HS-27A (cell line): ENCODE data around the gene ANKS1B.
"Not testable (repeated sequence)": the region's sequence is repeated elsewhere in the genome, so short reads cannot be mapped to it uniquely, and the experiment has no call there.

ENCODE experiments used
- DNase-seq: peaks from one replicate; pipeline ENCODE4 v3.0.0-alpha.2; 2012; ENCODE audit warnings: low read depth, missing footprints

ANKS1B gene

DNA sequence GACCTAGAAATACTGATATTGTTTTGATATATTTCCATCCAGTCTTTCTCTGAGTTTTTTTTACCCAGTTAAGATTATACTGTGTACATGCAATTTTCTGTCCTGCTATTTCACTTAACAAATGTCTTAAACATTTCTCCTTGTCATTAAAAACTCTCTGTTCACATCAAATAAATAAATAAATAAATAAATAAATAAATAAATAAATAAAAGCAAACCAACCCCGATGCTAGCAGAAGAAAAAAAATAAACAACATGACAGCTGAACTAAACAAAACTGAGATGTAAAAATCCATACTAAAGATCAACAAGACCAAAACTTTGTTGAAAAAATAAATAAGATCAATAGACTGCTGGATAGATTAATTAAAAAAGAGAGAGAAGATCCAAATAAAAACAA lies 407.6 kb downstream of the ANKS1B start:
- not testable (repeated sequence) for DNase-seq

DNA sequence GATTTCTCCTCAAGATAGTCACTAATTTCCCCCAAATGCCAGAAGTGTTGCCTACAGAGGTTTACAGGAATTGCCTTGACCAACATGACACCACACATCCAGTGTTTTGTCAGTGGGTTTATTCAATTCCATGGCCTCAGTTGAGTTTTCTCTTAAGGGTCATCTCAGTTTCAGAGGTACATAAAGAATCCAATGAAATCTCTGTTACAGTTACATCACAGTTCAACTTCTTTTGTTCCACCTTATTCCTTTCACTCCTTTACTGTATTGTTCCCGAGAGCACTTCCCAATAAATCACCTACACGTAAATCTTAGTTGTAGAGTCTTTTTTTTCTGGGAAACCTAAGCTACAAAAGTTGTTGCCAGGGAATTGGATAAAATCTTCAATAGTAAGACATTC lies 410.8 kb downstream of the ANKS1B start:
- no peak for DNase-seq

DNA sequence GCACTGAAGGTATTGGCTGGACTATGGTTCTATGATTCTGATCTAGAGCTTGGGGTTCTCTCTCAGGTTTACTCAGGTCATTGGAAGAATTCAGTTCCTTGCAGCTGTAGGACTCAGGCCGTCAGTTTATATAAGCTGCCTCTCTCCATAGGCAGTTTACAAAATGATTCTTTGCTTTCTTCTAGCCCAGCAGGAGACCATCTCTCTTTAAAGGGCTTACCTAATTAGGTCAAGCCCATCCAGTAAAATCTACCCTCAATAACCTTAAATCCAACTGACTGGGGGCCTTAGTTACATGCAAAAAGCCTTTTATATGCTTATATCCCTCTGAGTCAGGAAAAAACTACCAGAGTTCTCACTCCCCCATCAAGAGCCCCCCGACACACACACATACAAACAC lies 417.7 kb downstream of the ANKS1B start:
- no peak for DNase-seq

DNA sequence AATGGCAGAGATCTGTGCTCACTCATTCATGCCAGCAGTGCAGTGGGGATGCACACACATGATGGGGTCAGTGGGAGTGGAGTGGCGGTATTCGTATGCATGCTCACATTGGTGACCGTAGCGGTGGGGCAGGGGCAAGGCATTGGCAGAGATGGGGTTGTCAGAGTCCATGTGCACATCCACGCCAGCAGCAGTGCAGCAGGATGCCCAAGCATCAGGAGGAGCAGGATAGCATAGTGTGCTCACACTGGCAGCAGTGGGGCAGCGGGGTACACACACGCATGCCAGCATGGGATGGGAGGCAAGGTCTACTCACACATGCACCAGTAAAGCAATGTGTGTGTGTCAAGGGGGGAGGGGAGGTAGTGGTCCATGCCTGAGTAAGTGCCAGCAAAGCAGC lies 426.6 kb downstream of the ANKS1B start:
- no peak for DNase-seq

DNA sequence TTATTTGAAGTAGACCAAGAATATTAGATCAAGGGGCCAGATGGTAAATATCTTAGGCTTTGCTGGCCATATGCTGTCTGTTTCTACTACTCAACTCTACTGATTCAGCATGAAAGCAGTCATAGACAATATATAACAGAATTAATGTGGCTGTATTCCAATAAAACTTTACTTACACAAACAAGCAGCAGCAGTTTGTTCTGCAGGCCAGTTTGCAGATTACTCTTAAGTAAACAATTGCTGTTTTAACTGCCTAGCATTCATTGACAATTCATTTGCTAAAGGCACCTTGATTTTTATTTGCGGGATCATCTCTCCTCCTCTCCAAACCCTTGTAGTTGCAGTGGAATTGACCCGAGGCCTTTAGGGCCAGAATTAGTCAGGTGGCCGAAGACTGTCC lies 431.3 kb downstream of the ANKS1B start:
- no peak for DNase-seq

DNA sequence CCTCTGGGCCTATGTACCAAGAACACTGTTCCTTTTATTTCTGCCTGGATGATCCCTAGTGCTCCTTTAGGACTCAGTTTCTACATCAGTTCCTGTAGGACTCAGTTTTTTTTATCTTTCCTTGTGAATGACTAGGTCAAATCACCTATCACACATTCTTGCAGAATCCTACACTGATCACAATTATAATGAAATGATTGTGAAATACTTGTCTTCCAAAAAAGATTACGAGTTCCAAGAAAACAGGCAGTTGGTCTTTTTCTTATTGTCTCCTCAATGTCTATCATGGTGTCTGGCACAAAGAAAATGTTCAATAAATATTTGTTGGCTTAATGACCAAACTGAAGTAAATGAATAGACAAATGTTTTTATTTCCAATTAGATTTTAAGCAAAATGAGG lies 432.7 kb downstream of the ANKS1B start:
- no peak for DNase-seq

DNA sequence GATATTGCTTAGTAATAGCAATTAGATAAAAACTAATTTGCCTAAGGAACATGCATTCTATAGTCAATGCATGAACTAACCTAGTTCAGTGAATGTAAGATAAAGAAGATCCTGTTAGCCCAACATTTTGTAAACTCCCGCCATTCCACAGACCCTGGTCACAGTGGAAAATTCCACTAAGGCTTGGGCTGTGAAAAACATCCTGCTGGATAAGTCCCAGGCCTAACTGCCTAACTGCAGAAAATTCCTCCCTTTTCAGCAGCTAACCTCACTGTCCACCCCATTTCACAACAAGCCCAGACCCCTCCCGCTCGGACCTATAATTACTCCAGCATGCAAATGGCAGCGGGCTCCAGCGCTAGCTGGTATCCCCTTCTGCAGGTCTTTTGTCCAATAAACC lies 435.1 kb downstream of the ANKS1B start:
- DNase-seq, result no peak

DNA sequence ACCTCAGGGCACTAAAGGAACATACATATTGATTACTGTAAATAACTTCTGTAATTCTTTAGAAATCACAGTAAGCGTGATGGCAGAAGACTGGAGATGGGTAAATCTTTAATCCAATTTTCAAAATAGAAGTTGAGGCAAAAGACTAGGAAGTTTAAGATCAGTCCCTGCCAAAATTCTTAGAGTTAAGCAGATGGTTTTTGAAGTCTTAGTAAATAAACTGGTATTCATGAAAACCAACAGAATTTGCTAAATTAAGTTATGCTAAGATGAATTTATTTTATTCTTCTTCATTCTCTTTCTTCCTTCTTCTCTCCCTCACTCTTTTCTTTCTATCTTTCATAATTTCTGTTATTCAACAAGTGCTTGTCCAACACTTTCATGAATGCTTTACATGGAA lies 435.5 kb downstream of the ANKS1B start:
- no peak for DNase-seq

DNA sequence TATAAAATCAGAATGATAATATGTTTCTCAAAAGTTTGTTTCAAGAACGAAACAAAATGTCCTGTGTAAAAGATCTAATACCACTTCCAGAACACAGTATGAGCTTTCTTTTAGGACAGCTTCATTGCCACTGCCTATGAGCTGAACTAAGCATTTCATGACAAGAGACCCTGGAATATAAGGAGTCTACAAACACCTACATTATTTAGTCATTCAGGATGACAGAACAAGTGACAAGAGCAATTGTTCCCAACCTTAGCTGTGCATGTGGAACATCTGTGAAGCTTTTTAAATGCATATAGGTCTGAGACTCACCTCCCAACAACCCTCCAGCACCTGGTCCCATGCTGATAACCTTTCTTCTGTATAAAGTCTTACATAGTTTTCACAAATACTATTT lies 440.3 kb downstream of the ANKS1B start:
- DNase-seq, result no peak

DNA sequence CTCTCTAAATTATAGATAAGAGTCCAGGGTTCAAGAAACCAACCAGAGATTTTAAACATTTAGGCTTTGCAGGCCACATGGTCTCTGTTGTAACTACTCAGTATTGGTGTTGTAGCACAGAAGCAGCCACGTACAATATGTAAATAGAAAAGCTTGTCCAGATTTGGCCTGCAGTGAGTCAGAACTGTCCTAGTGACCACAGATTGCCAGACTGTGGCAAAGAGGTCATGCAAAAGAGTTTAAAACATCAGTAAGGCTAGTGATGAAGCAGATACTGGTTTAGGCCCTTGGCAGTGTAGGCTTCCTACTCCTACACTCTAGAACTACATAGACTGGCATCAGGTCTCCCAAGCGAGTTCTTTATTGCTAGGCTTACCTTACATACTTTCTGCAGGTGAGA lies 454.8 kb downstream of the ANKS1B start:
- DNase-seq, result no peak

DNA sequence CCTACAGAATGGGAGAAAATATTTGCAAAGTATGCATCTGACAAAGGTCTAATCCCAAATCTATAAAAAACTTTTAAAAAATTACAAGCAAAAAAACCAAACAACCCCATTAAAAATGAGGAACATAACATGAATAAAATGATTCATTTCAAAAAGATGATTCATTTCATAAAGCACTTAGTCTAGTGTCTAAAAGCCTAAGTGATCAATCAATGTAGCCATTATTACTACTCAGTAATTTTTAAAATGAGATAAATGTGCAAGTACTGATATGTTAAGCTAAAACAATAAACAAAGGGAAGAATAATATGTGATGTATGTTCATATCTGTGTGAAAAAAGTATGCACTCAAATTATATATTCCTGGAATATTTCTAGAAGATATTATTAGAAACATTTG lies 456.3 kb downstream of the ANKS1B start:
- no peak for DNase-seq

DNA sequence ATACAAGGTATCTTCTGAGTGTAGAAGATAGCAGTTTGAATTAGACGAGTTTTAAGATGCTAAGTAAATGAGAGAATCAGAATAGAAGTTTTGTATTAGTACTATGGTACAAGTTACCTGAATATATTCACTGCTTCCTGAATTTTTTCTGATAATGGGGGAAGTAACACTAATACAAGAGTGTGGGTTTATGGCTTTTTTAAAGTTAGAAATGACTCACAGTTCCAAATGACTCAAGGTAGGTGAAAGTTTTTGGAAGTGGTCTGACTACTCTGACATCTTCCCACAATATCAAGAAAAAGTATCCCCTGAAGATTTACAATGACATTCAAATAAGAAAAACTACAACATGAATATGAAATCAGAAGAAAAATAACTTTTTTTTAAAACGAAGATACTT lies 460.9 kb downstream of the ANKS1B start:
- no peak for DNase-seq

DNA sequence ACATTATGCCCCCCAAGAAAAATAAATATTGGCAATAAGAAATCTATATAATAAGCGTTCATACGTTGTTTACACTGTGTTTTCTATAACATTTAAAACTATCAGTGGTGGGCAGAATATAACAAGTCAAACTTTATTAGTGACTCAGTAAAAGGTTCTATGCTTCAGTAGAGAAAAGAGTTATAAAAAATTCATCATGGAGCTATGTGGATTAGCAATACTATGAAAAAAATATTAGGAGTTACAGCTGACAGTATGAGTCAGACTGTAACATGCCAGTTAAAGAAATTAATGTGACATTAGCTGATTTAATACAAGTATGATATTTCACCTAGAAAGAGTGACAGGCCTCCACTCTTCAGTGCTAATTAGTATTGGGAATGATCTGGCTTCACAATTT lies 462.3 kb downstream of the ANKS1B start:
- DNase-seq, result no peak

DNA sequence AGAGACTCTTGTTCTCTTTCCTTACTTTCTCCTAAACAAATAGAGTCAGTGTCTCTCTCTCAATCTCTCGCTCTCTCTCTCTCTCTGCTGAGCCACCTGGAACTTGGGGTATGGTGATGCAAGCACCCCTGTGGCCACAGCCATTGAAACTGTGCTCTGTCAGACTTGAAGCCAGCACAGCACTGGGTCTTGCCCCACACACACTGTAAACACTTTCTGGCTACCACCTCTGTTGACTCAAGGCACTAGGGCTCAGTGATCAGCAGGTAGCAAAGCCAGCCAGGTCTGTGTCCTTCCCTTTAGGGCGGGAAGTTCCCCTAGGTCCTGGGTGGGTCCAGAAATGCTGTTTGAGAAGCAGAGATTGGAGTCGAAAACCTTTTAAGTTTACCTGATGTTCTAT lies 463.1 kb downstream of the ANKS1B start:
- DNase-seq, result no peak

DNA sequence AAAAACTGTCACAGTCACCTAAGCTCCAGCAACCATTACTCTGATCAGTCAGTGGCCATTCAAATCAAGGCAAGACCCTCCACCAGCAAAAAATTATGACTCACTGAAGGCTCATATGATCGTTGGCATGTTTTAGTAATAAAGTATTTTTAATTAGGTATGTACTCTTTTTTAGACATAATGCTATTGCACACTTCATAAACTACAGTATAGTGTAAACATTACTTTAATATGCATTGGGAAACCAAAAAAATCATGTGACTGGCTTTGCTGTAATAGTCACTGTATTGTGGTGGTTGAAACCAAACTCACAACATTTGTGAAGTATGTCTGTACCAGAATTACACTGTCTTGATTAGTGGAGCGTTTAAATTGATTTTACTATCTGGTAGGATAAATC lies 471.7 kb downstream of the ANKS1B start:
- no peak for DNase-seq

DNA sequence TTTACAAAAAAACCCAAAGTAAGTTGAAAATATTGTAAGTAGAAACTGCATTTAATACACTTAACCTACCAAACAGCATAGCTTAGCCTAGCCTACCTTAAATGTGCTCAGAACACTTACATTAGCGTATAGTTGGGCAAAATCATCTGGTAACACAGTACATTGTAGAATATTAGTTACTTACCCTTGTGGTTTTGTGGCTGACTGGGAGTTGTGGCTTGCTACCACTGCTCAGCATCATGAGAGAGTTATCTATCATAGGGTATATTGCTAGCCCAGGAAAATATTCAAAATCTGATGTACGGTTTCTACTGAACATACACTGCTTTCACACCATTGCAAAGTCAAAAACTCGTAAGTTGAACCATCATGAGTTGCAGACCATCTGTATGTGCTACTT lies 478.9 kb downstream of the ANKS1B start:
- no peak for DNase-seq

DNA sequence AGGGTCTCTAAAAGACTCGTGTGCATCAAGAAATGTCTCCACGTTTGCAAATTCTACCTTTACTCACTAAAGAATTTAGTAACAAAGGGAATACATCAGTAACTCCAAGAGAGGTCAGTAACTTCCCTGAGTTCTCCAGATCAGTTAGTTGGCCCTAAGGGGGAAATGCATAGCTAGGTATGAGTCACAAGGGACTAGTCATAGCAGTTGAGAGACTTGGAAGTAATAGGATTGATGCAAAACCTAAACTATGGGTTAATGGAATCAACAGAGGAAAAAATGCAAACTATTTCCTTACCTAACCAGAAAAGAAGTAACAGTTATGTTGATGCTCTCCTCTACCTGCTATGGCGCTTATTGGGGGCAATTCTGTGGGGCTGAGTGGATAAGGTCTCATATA lies 486.0 kb downstream of the ANKS1B start:
- peak; percentile 17 for DNase-seq

DNA sequence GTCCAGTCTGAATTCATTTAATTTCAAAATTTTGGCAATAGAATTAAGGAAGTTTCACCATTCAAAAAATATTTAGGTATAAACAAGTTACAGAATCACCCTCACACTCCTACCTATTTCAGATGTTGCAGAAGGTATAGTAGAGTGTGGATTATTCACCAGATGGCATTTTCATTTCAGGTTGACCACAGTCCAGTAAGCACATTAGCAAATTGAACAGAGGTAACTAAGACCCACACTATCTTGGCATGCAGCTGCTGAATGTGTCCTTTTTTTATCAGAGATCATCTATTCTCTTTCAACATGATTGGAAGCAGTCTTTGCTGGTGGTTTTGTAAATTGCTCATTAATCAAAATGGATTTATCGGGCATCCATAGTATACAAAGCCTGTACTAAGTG lies 488.9 kb downstream of the ANKS1B start:
- DNase-seq, result no peak

DNA sequence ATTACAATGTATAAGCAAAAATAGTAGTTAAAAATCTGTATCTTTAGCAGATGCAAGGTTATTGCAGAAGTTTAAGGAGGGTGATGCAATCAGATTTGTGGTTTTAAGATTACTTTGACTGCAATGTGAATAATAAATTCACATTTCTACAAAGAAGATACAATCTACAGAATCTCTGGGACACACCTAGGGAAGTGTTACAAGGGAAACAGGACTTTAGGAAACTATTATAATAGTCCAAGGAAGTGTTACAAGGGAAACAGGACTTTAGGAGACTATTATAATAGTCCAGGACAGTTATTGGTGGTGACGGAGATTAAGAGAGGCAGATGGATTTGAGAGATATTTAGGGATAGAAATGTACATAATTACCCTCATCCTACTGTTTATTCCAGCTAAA lies 491.5 kb downstream of the ANKS1B start:
- no peak for DNase-seq

DNA sequence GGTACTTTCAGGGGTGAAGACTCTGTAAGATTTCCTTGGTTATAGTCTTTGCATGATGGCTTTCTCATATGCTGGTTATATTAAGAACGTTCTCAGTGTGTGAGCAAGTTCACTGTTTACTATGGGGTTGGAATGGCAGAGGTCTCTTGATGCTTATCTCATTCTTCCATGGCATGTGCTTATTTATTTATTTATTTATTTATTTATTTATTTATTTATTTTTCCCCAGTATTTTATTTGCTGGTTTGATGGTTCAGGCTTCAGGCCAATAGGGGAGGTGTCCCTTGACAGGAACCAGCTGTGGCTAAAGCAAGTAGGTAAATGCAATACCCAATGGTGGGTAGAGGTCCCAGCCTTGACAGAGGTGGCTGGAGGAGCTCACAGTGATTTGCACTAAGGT lies 498.5 kb downstream of the ANKS1B start:
- no peak for DNase-seq

DNA sequence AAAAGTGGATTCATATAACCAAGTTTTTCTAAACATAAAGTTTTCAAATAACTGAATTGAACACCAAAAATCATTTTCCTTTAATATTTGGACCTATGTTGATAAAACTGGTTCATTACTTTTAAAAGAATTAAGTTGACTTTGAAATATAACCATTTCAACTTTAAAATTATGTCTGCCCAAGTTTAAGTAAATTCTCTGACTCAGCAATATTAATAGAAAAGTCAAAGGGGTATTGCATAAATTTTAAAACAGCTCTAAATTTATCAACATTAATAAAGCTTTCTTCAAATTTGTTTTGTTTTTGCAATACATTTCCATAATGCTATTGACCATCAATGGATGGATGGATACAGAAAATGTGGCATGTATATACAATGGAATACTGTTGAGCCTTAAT lies 505.6 kb downstream of the ANKS1B start:
- no peak for DNase-seq

DNA sequence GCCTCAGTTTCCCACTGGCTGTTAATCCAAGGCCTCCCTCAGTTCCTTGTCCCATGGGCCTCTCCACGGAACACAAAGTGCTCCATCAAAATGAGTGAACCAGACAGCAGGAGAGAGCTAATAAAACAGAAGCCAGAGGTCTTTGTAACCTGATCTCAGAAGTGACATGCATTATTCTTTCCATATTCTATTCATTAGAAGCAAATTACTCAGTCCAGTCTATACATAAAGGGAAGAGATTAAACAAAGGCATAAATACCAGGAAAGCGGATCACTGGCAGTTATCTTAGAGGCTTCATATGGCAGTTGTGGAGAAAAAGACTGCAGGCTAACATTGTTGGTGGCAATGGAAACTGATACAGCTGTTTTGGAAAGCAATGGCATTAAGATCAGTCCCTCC lies 507.8 kb downstream of the ANKS1B start:
- DNase-seq, result no peak

DNA sequence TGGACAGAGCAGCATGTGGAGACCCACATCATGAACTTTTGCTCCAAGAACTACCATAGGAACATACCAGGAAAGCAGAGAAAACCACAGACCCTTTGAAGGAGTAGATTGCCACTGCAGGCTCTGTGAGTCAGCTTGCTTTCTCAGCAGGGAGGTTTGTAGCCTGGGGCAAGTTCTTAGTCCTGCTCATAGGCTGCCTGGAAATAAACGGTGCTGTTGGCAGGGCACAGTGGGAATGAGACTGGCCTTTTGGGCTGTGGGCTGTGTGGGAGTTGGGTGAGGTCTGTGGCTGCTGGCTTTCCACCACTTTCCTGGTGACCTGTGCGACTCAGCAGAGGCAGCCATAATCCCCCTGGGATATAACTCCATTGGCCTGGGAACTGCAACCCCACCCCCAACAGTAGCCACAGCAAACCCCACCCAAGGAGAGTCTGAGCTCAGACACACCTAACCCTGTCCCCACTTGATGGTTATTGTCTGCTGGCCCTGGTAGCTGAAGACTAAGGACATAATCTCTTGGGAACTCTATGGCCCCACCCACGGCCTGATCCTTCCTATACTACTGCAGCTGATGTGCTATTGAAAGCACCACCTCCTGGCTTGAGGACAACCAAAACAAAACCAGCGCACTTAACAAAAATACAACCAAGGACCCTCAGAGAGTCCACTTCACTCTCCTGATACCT lies 529.2 kb downstream of the ANKS1B start:
- no peak for DNase-seq

DNA sequence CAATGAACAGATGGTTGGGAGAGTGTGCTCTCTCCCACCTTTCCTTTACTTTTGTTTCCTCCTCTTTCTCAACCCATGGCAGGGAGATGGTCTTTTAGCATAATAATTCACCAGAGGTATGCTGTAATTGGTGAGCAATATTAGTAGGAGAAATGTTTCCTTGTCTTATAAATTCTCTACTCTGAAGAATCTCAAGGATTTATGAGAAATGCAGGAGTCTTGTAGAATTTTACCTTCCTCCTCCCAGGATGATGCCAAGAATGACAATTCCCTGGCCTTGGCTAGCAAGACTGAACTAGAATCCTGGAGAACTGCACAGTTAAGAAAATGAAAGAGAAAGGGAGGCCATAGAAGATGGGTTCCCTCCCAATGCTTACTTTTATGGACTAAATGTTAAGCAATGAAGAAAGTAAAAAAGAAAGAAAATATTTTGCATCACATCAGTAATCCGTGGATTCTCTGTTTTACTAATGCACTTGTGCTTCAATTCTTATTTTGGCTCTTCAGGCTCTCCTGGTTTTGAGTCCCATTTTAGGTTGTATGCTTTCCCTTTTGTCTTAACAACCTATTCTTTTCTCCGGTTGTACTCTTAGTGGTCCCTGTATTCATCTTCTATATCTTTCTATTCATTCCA lies 530.1 kb downstream of the ANKS1B start:
- DNase-seq, result no peak
